Measurements from ENCODE around the gene HAND2. TPM values are rescaled to one million over a fixed set of nuclear protein-coding genes. Genes with fewer than 3 reads are reported as not detected.

HAND2 gene
- total RNA-seq, 2 experiments from 2014 or later: not detected

DNA sequence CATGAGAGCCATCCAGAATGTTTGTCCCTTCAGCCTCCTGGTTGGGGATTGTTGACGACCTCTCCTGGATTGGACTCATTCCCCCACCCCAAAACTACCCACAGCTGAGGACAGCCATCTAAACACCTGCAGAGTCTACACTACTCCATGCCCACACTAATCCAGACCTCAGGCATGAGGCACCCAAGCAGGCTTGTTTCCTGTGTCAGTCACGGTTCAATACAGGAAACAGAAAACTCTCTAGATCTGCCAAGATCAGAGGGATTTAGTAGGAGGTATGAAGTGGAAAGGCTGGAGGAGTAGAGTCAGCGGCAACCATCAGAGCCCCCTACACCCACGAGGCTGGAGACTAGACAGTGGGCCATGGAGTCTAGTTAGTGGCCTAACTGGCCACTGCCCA lies 37.7 kb downstream of the HAND2 start:
- intact Hi-C loops (cut with micrococcal nuclease): loop anchor here (10.0 kb wide), 1 partner anchor 178 kb away; no protein-coding TSS in a partner anchor

DNA sequence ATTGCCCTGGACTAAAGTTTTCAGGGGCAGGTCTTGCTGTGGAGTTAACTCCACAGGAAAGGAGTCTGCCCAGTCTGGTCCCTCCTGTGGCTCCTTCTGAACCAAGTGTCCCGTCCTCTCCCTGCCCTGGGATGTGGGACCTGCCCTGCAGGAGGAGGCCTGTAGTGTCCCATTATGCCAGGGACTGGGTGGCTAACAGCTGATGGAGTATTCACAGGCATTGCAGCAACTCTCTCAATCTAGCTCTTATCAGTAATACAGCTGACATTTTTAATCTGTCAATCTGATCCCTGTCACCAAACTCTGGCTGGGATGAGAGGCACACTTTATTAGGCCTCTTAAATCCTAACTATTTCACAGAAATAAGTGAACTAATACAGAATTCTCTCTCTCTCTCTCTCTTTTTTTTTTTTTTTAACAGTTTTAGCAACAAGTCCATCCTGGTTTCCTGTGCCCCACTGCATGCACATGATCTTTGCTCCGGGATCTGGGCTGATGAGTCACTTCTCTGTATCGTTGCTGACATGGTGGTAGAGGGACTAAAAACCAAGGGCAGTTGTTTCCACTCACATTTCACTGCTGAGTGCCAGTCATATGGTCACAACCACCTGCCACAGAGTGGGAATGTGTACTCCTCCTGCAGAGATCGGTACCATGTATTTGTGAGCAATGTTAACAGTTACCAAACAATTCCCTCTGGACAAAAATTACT lies 39.1 kb downstream of the HAND2 start:
- H3K36me3 Mint-ChIP-seq (ENCODE audit: low read depth): no peaks in the 10 kb centered on the region
- DNase-seq (no peak), ATAC-seq (no peak)
- H3K9me3 Mint-ChIP-seq: no peaks in the 10 kb centered on the region
- intact Hi-C loops (cut with micrococcal nuclease): loop anchor here (10.0 kb wide), 1 partner anchor 176 kb away; no protein-coding TSS in a partner anchor
- H3K4me1 Mint-ChIP-seq (ENCODE audit: low read depth): peaks cover 7% of the 10 kb centered on the region
- H3K4me3 Mint-ChIP-seq: no peak overlapping the region
- peaks cover 12% of the 10 kb centered on the region for H3K27me3 Mint-ChIP-seq
- H3K27ac Mint-ChIP-seq: no peak overlapping the region
- TF ChIP-seq, protein P1, sequence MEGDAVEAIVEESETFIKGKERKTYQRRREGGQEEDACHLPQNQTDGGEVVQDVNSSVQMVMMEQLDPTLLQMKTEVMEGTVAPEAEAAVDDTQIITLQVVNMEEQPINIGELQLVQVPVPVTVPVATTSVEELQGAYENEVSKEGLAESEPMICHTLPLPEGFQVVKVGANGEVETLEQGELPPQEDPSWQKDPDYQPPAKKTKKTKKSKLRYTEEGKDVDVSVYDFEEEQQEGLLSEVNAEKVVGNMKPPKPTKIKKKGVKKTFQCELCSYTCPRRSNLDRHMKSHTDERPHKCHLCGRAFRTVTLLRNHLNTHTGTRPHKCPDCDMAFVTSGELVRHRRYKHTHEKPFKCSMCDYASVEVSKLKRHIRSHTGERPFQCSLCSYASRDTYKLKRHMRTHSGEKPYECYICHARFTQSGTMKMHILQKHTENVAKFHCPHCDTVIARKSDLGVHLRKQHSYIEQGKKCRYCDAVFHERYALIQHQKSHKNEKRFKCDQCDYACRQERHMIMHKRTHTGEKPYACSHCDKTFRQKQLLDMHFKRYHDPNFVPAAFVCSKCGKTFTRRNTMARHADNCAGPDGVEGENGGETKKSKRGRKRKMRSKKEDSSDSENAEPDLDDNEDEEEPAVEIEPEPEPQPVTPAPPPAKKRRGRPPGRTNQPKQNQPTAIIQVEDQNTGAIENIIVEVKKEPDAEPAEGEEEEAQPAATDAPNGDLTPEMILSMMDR (IDR thresholded peaks at IDR 0.05): no peak
- ChIA-PET CTCF (interaction anchor here (1.9 kb wide), 1 partner anchor 13 kb away, joined by 4 read pairs; no protein-coding TSS in a partner anchor), POLR2A (no interaction called here)

More for the DNA sequence above, 37.7 kb downstream of the HAND2 start:
- Mint-ChIP-seq H3K4me3 (no peak overlapping the region), H3K27ac (no peak overlapping the region), H3K9me3 (no peaks in the 10 kb centered on the region), H3K4me1 (ENCODE audit: low read depth) (peaks cover 7% of the 10 kb centered on the region), H3K36me3 (ENCODE audit: low read depth) (no peaks in the 10 kb centered on the region), H3K27me3 (peaks cover 17% of the 10 kb centered on the region)
- CTCF ChIA-PET: interaction anchor here (1.4 to 1.9 kb wide), 2 partner anchors 14 kb away, joined by 3 to 4 read pairs; no protein-coding TSS in a partner anchor
- TF ChIP-seq, protein P1 (IDR thresholded peaks at IDR 0.05): no peak
- DNase-seq (no peak), ATAC-seq (no peak)
- POLR2A ChIA-PET: no interaction called here

DNA sequence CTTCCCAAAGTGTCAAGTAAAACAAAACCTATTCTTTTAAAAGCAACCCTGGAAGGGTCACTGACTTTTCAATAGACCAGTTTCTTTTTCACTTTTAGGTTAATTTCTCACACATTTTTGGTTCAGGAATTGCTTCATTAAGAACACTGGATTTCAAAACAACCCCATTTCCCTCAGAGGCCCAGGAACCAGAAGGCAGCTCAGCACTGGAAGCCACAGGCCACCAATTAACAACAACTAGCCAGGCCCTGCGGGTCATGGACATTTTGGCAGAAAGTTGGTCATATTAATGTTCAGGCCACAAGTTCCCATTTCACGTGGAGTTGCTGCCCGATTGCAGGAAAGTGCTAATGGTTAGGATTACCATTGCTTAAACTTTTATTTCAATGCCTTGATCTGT lies 39.8 kb downstream of the HAND2 start:
- Mint-ChIP-seq H3K27ac (no peak overlapping the region), H3K4me1 (ENCODE audit: low read depth) (peaks cover 7% of the 10 kb centered on the region), H3K27me3 (peaks cover 8% of the 10 kb centered on the region), H3K4me3 (no peak overlapping the region), H3K9me3 (no peaks in the 10 kb centered on the region), H3K36me3 (ENCODE audit: low read depth) (no peaks in the 10 kb centered on the region)
- TF ChIP-seq, protein P1 (IDR thresholded peaks at IDR 0.05): no peak
- POLR2A ChIA-PET: no interaction called here
- CTCF ChIA-PET: interaction anchor here (1.9 kb wide), 1 partner anchor 12 kb away, joined by 4 read pairs; no protein-coding TSS in a partner anchor
- DNase-seq (no peak), ATAC-seq (no peak)
- intact Hi-C loops (cut with micrococcal nuclease): loop anchor here (10.0 kb wide), 1 partner anchor 175 kb away; no protein-coding TSS in a partner anchor

DNA sequence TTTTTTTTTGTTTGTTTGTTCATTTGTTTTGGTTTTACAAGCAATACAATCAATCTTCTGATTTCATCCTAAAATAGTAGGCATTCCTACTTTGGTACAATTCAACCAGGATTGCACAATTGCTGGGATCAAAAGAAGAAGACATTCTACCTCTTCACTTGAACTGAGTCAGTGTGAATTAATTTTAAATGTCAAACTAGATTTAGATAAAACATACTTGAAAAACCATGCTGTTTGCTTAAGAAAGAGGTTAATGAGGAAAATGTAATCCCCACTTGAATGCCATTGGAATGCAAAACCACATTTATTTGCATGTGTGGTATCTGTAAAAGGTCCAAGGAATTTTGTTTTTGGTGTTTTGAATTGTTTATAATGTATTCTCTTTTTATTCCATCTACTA lies 40.5 kb downstream of the HAND2 start:
- ChIA-PET POLR2A (no interaction called here), CTCF (no interaction called here)
- intact Hi-C loops (cut with micrococcal nuclease): no loop called here
- H3K27ac Mint-ChIP-seq: no peak overlapping the region
- TF ChIP-seq, protein P1 (IDR thresholded peaks at IDR 0.05): no peak
- no peak for ATAC-seq
- no peaks in the 10 kb centered on the region for H3K36me3 Mint-ChIP-seq (ENCODE audit: low read depth)
- DNase-seq: no peak
- peaks cover 6% of the 10 kb centered on the region for H3K27me3 Mint-ChIP-seq
- H3K4me1 Mint-ChIP-seq (ENCODE audit: low read depth): peaks cover 7% of the 10 kb centered on the region
- H3K4me3 Mint-ChIP-seq: no peak overlapping the region
- H3K9me3 Mint-ChIP-seq: no peaks in the 10 kb centered on the region

DNA sequence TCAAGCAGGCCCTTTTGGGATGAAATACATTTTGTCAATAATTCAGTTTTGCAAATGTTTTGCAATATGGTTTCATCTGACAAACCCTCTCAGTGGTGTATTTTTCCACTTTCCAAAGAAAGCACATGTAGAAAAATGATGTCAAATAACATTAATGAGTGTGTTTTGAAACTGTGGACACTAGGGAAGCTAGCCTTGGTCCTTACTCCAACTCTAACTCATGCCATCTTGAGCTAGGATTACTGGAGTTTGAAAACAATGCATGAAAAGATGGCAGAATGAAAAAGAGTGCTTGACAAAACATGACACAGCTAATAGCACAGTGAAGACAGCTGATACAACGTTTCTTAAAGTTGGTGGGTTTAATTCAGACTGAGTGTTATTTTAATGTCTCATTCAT lies 41.4 kb downstream of the HAND2 start:
- Mint-ChIP-seq H3K27ac (no peak overlapping the region), H3K27me3 (no peaks in the 10 kb centered on the region), H3K9me3 (no peaks in the 10 kb centered on the region), H3K4me3 (no peak overlapping the region), H3K36me3 (ENCODE audit: low read depth) (no peaks in the 10 kb centered on the region), H3K4me1 (ENCODE audit: low read depth) (peaks cover 2% of the 10 kb centered on the region)
- intact Hi-C loops (cut with micrococcal nuclease): no loop called here
- DNase-seq (no peak), ATAC-seq (no peak)
- TF ChIP-seq, protein P1 (IDR thresholded peaks at IDR 0.05): no peak
- ChIA-PET CTCF (no interaction called here), POLR2A (no interaction called here)
